Peyer's patch (tissue), 4 donors: ENCODE measurements around the gene STON2.

Source experiments
- POLR2A ChIP-seq, 2 donors: fragments of 450-650 bp; IDR thresholded peaks; one replicate each; pipeline ENCODE4 v1.5.1; 2017; ENCODE audit warnings: antibody characterized with exemption in 2 of 2, mild to moderate bottlenecking in 2 of 2, moderate library complexity in 2 of 2
- TF ChIP-seq, protein P1 (sequence below), 6 experiments: fragments of 450-650 bp in 4 of 6; fragments of 200-600 bp in 2 of 6; sonication (generic) in 1 of 6; IDR thresholded peaks; one replicate each; pipeline ENCODE4 v1.5.1; 2017 to 2019; ENCODE audit warnings: antibody characterized with exemption in 6 of 6, mild to moderate bottlenecking in 3 of 6, moderate library complexity in 1 of 6

DNA sequence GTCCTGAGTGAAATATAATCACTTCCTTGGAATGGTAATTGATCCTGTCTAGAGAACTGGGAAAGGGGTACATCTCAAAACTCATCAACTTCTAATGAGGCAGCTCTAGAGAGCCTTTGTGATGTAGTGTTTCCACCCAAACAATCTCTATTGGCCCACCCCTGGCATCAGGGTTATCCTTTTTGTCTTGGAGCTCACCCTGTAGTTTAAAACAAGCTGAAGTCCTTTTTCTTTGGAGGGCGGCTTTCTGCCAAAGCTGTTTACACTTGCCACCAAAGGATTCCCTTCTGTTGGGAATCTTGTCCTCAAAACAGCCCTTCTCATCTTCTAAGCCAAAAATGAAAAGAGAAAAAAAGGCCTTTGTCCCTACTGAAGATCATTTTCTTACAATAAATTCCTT is 118.8 kb downstream of the STON2 start:
- TF ChIP-seq, protein P1, sequence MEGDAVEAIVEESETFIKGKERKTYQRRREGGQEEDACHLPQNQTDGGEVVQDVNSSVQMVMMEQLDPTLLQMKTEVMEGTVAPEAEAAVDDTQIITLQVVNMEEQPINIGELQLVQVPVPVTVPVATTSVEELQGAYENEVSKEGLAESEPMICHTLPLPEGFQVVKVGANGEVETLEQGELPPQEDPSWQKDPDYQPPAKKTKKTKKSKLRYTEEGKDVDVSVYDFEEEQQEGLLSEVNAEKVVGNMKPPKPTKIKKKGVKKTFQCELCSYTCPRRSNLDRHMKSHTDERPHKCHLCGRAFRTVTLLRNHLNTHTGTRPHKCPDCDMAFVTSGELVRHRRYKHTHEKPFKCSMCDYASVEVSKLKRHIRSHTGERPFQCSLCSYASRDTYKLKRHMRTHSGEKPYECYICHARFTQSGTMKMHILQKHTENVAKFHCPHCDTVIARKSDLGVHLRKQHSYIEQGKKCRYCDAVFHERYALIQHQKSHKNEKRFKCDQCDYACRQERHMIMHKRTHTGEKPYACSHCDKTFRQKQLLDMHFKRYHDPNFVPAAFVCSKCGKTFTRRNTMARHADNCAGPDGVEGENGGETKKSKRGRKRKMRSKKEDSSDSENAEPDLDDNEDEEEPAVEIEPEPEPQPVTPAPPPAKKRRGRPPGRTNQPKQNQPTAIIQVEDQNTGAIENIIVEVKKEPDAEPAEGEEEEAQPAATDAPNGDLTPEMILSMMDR (IDR thresholded peaks at IDR 0.05) = no peak
- no peak for TF ChIP-seq POLR2A (IDR thresholded peaks at IDR 0.05)
